ENCODE results near the gene LEKR1. TPM values are rescaled to one million over a fixed set of nuclear protein-coding genes. Genes with fewer than 3 reads are reported as not detected.
"Not testable (repeated sequence)": the region's sequence is repeated elsewhere in the genome, so short reads cannot be mapped to it uniquely, and the experiment has no call there.

Gene LEKR1
- total RNA-seq, 5 donors from 2014 or later (not counting 1 experiment from before 2014, with no cell fraction given) = 1.2 to 3.6 (median 2.8) TPM

- DNase-seq; H3K4me1 Mint-ChIP-seq; H3K4me1 ChIP-seq (ENCODE audit: control insufficient read depth in 1 of 2, extremely low read depth in 1 of 2, insufficient read depth in 2 of 2, low read length in 2 of 2); H3K9me3 Mint-ChIP-seq; H3K27me3 ChIP-seq (replicated peaks in 1 of 2; ENCODE audit: control insufficient read depth in 2 of 2, extremely low read depth in 1 of 2, insufficient read depth in 2 of 2, low read length in 1 of 2); H3K36me3 Mint-ChIP-seq; H3K4me3 Mint-ChIP-seq; H3K27ac ChIP-seq (ENCODE audit: low read length); H3K4me3 ChIP-seq (ENCODE audit: control insufficient read depth in 1 of 2, extremely low read depth in 1 of 2, low read length in 1 of 2); CTCF ChIA-PET; H3K36me3 ChIP-seq (ENCODE audit: control insufficient read depth in 2 of 2, extremely low read depth in 1 of 2, insufficient read depth in 1 of 2, low read length in 1 of 2); H3K9me3 ChIP-seq; ATAC-seq (replicated peaks in 1 of 4); H3K27ac Mint-ChIP-seq; POLR2A ChIA-PET: not testable (repeated sequence)
- H3K27me3 Mint-ChIP-seq = peaks cover 7 to 11% of the 10 kb centered on the region in 2 donors
- 96% methylated on average over 8 of the region's 10 CpGs for WGBS (ENCODE audit: insufficient coverage)
Observed at GRCh38 chr3:156966349-156966748, 140.2 kb downstream of the LEKR1 start.

GRCh38 chr3:156973954-156974353, 147.8 kb downstream of the LEKR1 start:
- Histone ChIP-seq H3K36me3 (ENCODE audit: control insufficient read depth in 2 of 2, extremely low read depth in 1 of 2, insufficient read depth in 1 of 2, low read length in 1 of 2) (no peaks in the 10 kb centered on the region), H3K27ac (ENCODE audit: low read length) (no peak overlapping the region), H3K9me3 (no peaks in the 10 kb centered on the region), H3K4me1 (ENCODE audit: control insufficient read depth in 1 of 2, extremely low read depth in 1 of 2, insufficient read depth in 2 of 2, low read length in 2 of 2) (peaks cover 2% of the 10 kb centered on the region in 2 experiments), H3K4me3 (ENCODE audit: control insufficient read depth in 1 of 2, extremely low read depth in 1 of 2, low read length in 1 of 2) (no peak overlapping the region), H3K27me3 (replicated peaks in 1 of 2; ENCODE audit: control insufficient read depth in 2 of 2, extremely low read depth in 1 of 2, insufficient read depth in 2 of 2, low read length in 1 of 2) (no peaks in the 10 kb centered on the region)
- DNase-seq = no peak
- Mint-ChIP-seq H3K36me3 (no peaks in the 10 kb centered on the region), H3K4me3 (no peak overlapping the region), H3K27ac (no peak overlapping the region), H3K4me1 (peaks cover 0 to 12% (median 10%) of the 10 kb centered on the region in 3 donors), H3K27me3 (peaks cover 3 to 5% of the 10 kb centered on the region in 2 donors), H3K9me3 (peaks cover 0 to 4% (median 0%) of the 10 kb centered on the region in 3 donors)
- CTCF ChIA-PET = no interaction called here
- WGBS (ENCODE audit: insufficient coverage) = no CpG with 5 or more reads among the region's 2 CpGs
- POLR2A ChIA-PET = no interaction called here
- ATAC-seq (replicated peaks in 1 of 4) = no peak

GRCh38 chr3:156974931-156975330, 148.8 kb downstream of the LEKR1 start:
- Mint-ChIP-seq H3K4me1 (peaks cover 0 to 16% (median 13%) of the 10 kb centered on the region in 3 donors), H3K27me3 (peaks cover 0 to 5% of the 10 kb centered on the region in 2 donors), H3K27ac (no peak overlapping the region), H3K4me3 (no peak overlapping the region), H3K9me3 (no peaks in the 10 kb centered on the region), H3K36me3 (no peaks in the 10 kb centered on the region)
- H3K4me3 ChIP-seq (ENCODE audit: control insufficient read depth in 1 of 2, extremely low read depth in 1 of 2, low read length in 1 of 2) = no peak overlapping the region
- ChIA-PET CTCF (interaction anchor here in 1 of 2 donors (0.6 kb wide), 1 partner anchor 308 kb away, joined by 3 read pairs; no protein-coding TSS in a partner anchor), POLR2A (interaction anchor here in 1 of 2 donors (0.6 kb wide), 1 partner anchor 43 kb away, joined by 9 read pairs; no protein-coding TSS in a partner anchor)
- WGBS (ENCODE audit: insufficient coverage) = no CpG with 5 or more reads among the region's 1 CpG
- no peak overlapping the region for H3K27ac ChIP-seq (ENCODE audit: low read length)
- ATAC-seq (replicated peaks in 1 of 4) = no peak
- H3K4me1 ChIP-seq (ENCODE audit: control insufficient read depth in 1 of 2, extremely low read depth in 1 of 2, insufficient read depth in 2 of 2, low read length in 2 of 2) = peaks cover 2% of the 10 kb centered on the region in 2 experiments
- H3K9me3 ChIP-seq = no peaks in the 10 kb centered on the region
- no peaks in the 10 kb centered on the region for H3K27me3 ChIP-seq (replicated peaks in 1 of 2; ENCODE audit: control insufficient read depth in 2 of 2, extremely low read depth in 1 of 2, insufficient read depth in 2 of 2, low read length in 1 of 2)
- DNase-seq = no peak
- H3K36me3 ChIP-seq (ENCODE audit: control insufficient read depth in 2 of 2, extremely low read depth in 1 of 2, insufficient read depth in 1 of 2, low read length in 1 of 2) = no peaks in the 10 kb centered on the region

GRCh38 chr3:156975721-156976120, 149.6 kb downstream of the LEKR1 start:
- ATAC-seq (replicated peaks in 1 of 4) = no peak

GRCh38 chr3:156976933-156977332, 150.8 kb downstream of the LEKR1 start:
- peaks cover 0 to 5% of the 10 kb centered on the region in 2 donors for H3K27me3 Mint-ChIP-seq
- WGBS (ENCODE audit: insufficient coverage) = 100% methylated on average over 2 of the region's 4 CpGs
- H3K9me3 ChIP-seq = no peaks in the 10 kb centered on the region
- H3K4me1 ChIP-seq (ENCODE audit: control insufficient read depth in 1 of 2, extremely low read depth in 1 of 2, insufficient read depth in 2 of 2, low read length in 2 of 2) = peaks cover 2% of the 10 kb centered on the region in 2 experiments
- H3K36me3 ChIP-seq (ENCODE audit: control insufficient read depth in 2 of 2, extremely low read depth in 1 of 2, insufficient read depth in 1 of 2, low read length in 1 of 2) = no peaks in the 10 kb centered on the region
- H3K36me3 Mint-ChIP-seq = no peaks in the 10 kb centered on the region
- no peaks in the 10 kb centered on the region for H3K9me3 Mint-ChIP-seq
- ChIA-PET POLR2A (no interaction called here), CTCF (no interaction called here)
- peaks cover 0 to 16% (median 13%) of the 10 kb centered on the region in 3 donors for H3K4me1 Mint-ChIP-seq
- no peak for DNase-seq
- no peak overlapping the region for H3K27ac Mint-ChIP-seq
- no peak for ATAC-seq (replicated peaks in 1 of 4)
- no peak overlapping the region for H3K27ac ChIP-seq (ENCODE audit: low read length)
- H3K4me3 Mint-ChIP-seq = no peak overlapping the region
- no peak overlapping the region for H3K4me3 ChIP-seq (ENCODE audit: control insufficient read depth in 1 of 2, extremely low read depth in 1 of 2, low read length in 1 of 2)
- no peaks in the 10 kb centered on the region for H3K27me3 ChIP-seq (replicated peaks in 1 of 2; ENCODE audit: control insufficient read depth in 2 of 2, extremely low read depth in 1 of 2, insufficient read depth in 2 of 2, low read length in 1 of 2)

More at GRCh38 chr3:156975721-156976120, 149.6 kb downstream of the LEKR1 start:
- POLR2A ChIA-PET = no interaction called here
- Mint-ChIP-seq H3K36me3 (no peaks in the 10 kb centered on the region), H3K4me3 (no peak overlapping the region), H3K9me3 (no peaks in the 10 kb centered on the region), H3K27ac (no peak overlapping the region), H3K27me3 (peaks cover 0 to 5% of the 10 kb centered on the region in 2 donors), H3K4me1 (peaks cover 0 to 16% (median 13%) of the 10 kb centered on the region in 3 donors)
- WGBS (ENCODE audit: insufficient coverage) = no CpG with 5 or more reads among the region's 1 CpG
- CTCF ChIA-PET = no interaction called here
- H3K27ac ChIP-seq (ENCODE audit: low read length) = no peak overlapping the region
- H3K36me3 ChIP-seq (ENCODE audit: control insufficient read depth in 2 of 2, extremely low read depth in 1 of 2, insufficient read depth in 1 of 2, low read length in 1 of 2) = no peaks in the 10 kb centered on the region
- H3K9me3 ChIP-seq = no peaks in the 10 kb centered on the region
- H3K4me1 ChIP-seq (ENCODE audit: control insufficient read depth in 1 of 2, extremely low read depth in 1 of 2, insufficient read depth in 2 of 2, low read length in 2 of 2) = peaks cover 2% of the 10 kb centered on the region in 2 experiments
- no peak overlapping the region for H3K4me3 ChIP-seq (ENCODE audit: control insufficient read depth in 1 of 2, extremely low read depth in 1 of 2, low read length in 1 of 2)
- no peaks in the 10 kb centered on the region for H3K27me3 ChIP-seq (replicated peaks in 1 of 2; ENCODE audit: control insufficient read depth in 2 of 2, extremely low read depth in 1 of 2, insufficient read depth in 2 of 2, low read length in 1 of 2)
- DNase-seq = no peak

GRCh38 chr3:156978481-156978961, 152.4 kb downstream of the LEKR1 start:
- 14% methylated on average over 1 of the region's 2 CpGs for WGBS (ENCODE audit: insufficient coverage)
- Mint-ChIP-seq H3K9me3 (no peaks in the 10 kb centered on the region), H3K4me1 (peaks cover 0 to 16% (median 13%) of the 10 kb centered on the region in 3 donors), H3K4me3 (no peak overlapping the region), H3K36me3 (no peaks in the 10 kb centered on the region), H3K27ac (peak overlapping the region; percentile 2 to 67), H3K27me3 (peaks cover under 1 to 5% of the 10 kb centered on the region in 2 donors)
- Histone ChIP-seq H3K9me3 (no peaks in the 10 kb centered on the region), H3K4me3 (ENCODE audit: control insufficient read depth in 1 of 2, extremely low read depth in 1 of 2, low read length in 1 of 2) (no peak overlapping the region), H3K4me1 (ENCODE audit: control insufficient read depth in 1 of 2, extremely low read depth in 1 of 2, insufficient read depth in 2 of 2, low read length in 2 of 2) (peaks cover 2% of the 10 kb centered on the region in 2 experiments), H3K36me3 (ENCODE audit: control insufficient read depth in 2 of 2, extremely low read depth in 1 of 2, insufficient read depth in 1 of 2, low read length in 1 of 2) (no peaks in the 10 kb centered on the region), H3K27me3 (replicated peaks in 1 of 2; ENCODE audit: control insufficient read depth in 2 of 2, extremely low read depth in 1 of 2, insufficient read depth in 2 of 2, low read length in 1 of 2) (no peaks in the 10 kb centered on the region), H3K27ac (ENCODE audit: low read length) (no peak overlapping the region)
- POLR2A ChIA-PET = interaction anchor here in 1 of 2 donors (0.7 kb wide), 1 partner anchor 21 kb away, joined by 3 read pairs; no protein-coding TSS in a partner anchor
- ATAC-seq (replicated peaks in 1 of 4) (peak in 1 of 4 experiments; percentile 65), DNase-seq (peak in 1 of 35 experiments; percentile 25)
- CTCF ChIA-PET = no interaction called here
